Heart left ventricle (tissue), 16 donors: ENCODE results near the gene PRXL2A. TPM values are rescaled to one million over a fixed set of nuclear protein-coding genes. Genes with fewer than 3 reads are reported as not detected.

ENCODE experiments used
- ATAC-seq, 4 donors: fragments of 200-7000 bp; cut with Tn5 transposase; one replicate each; pipeline ENCODE4 v1.9.1; 2020 to 2022; ENCODE audit warnings: moderate library complexity in 4 of 4, mild to moderate bottlenecking in 3 of 4, moderate number of reproducible peaks in 1 of 4
- DNase-seq, 5 donors: peaks; one replicate each; pipeline ENCODE4 v3.0.0-alpha.2; 2020
- H3K27ac ChIP-seq, 12 donors: fragments of 200-600 bp; sonication (generic) in 4 of 12; one replicate each; pipeline versions ENCODE4 v1.5.0 to v1.8.0; 2016 to 2022; ENCODE audit warnings: mild to moderate bottlenecking in 2 of 12
- H3K27me3 ChIP-seq, 9 donors: fragments of 200-600 bp; sonication (generic) in 2 of 9; one replicate each; pipeline versions ENCODE4 v1.5.1 to v1.8.0; 2016 to 2022; ENCODE audit warnings: mild to moderate bottlenecking in 3 of 9
- H3K36me3 ChIP-seq, 9 donors: fragments of 200-600 bp; sonication (generic) in 2 of 9; one replicate each; pipeline versions ENCODE4 v1.5.0 to v1.8.0; 2018 to 2022; ENCODE audit warnings: mild to moderate bottlenecking in 2 of 9
- H3K4me1 ChIP-seq, 12 donors: fragments of 200-600 bp; sonication (generic) in 4 of 12; one replicate each; pipeline versions ENCODE4 v1.5.0 to v1.8.0; 2016 to 2022; ENCODE audit warnings: mild to moderate bottlenecking in 3 of 12
- H3K4me3 ChIP-seq, 12 donors: fragments of 200-600 bp; sonication (generic) in 4 of 12; one replicate each; pipeline versions ENCODE4 v1.5.0 to v1.8.0; 2017 to 2022; ENCODE audit warnings: mild to moderate bottlenecking in 9 of 12, moderate library complexity in 4 of 12
- H3K9me3 ChIP-seq, 12 donors: fragments of 200-600 bp; sonication (generic) in 4 of 12; one replicate each; pipeline versions ENCODE4 v1.5.0 to v1.8.0; 2016 to 2022; ENCODE audit warnings: mild to moderate bottlenecking in 1 of 12
- POLR2A ChIP-seq, 2 donors: fragments of 450-650 bp; IDR thresholded peaks; one replicate each; pipeline ENCODE4 v1.6.1; 2017; ENCODE audit warnings: antibody characterized with exemption in 2 of 2, mild to moderate bottlenecking in 2 of 2, moderate library complexity in 2 of 2
- WGBS, 4 donors: extraction: QIAGEN DNeasy Blood & Tissue Kit in 2 of 4; methylation state at CpG; one replicate each; pipeline versions ENCODE4 v1.1.5 to v1.1.7; 2013 to 2018; 5-methylcytosine and 5-hydroxymethylcytosine counted together
- intact Hi-C, 10 donors: fragments of 100-400 bp; cut with DNase I; formaldehyde crosslinking; loops; one replicate each; pipeline versions ENCODE4 v1.11.1 to v1.14.2; 2022
- polyA plus RNA-seq, 2 donors: library from polyadenylated mRNA; stranded (reverse); fragments of 200-250 nt; gene quantifications; one replicate each; pipeline ENCODE4 v1.2.3, GENCODE V29; 2013
- total RNA-seq, 9 donors: library from RNA; depleted of rRNA in 2 of 9; stranded (reverse); fragments of >200 nt in 2 of 9; fragmentation: NEBNext Ultra II Directional in 3 of 9; extraction: Animal tissue kit (Norgen Biotek cat#: 25700) in 3 of 9; gene quantifications; one replicate each; pipeline versions ENCODE4 v1.1.0 to v1.2.4, GENCODE V29; 2016 to 2023
- TF ChIP-seq, protein P1 (sequence below), 12 donors: fragments of 200-600 bp; sonication (generic) in 4 of 12; IDR thresholded peaks; one replicate each; pipeline versions ENCODE4 v1.5.0 to v1.8.0; 2018 to 2022; ENCODE audit warnings: antibody characterized with exemption in 12 of 12, mild to moderate bottlenecking in 5 of 12
- donor health status: ischemic (EF 13 %, LVEDD 7.1; RV severe dilation, severe dysfunction).
- donor health status: healthy with polysubstance abuse.
- donor health status: DM: no; HTN: yes; CAD: no.
- donor health status: DM: no; HTN: no; CAD: no.
- donor health status: ischemic (EF 25% LVEDD 6.9; RV normal size, moderate dysfunction).
- donor health status: ischemic (EF 25% LVEDD 5.7; RV mildly dilated, moderate dysfunction).
- donor health status: healthy.
- donor health status: DM: yes; HTN: yes; CAD: no.
- donor health status: ischemic (EF 35%, LVEDD 5.7; RV mildly dilated, moderate dysfunction).
- donor health status: nonischemic (EF 11% LVEDD 7.7; RV severe dilation, severe dysfunction).
- donor health status: DM: yes; HTN: yes; CAD: no.
- donor health status: PGD.
- donor health status: ischemic (EF 29% LVEDD 5.4; RV normal size, mild dysfunction).
- donor health status: nonischemic (EF 23%, LVEDD 6.1; RV moderate dilation, normal function).

The PRXL2A gene
- total and polyA plus RNA-seq, 11 donors: 63.9 to 123 (median 78.5) TPM

DNA sequence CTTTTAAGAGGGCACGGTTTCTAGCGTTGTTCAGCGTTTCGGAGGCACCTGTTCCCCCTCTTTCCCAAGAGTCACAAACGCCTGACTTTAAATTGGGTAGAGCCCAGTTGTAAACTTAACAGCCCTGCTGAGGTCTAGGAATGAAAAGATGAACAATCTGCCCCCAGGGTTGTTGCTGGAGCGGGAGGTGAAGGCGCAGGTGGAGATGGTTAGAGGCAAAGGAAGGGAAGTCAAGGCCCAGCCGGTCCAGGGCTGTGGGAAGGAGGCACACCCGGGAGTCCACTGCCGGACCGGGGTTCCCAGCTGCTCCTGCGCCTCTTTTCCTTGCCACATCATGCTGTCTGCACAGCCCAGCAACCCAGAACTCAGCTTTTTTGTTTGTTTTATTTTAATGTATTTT, 770 bp downstream of the PRXL2A start:
- intact Hi-C loops: loop anchor here in 1 of 10 donors (5.0 kb wide), 1 partner anchor 43 kb away; the partner anchor contains the start of gene TSPAN14
- Histone ChIP-seq H3K27me3 (peaks cover 0 to 6% (median 0%) of the 10 kb centered on the region in 9 donors), H3K4me3 (peak overlapping the region; percentile 57 to 94 (median 85)), H3K27ac (peak overlapping the region; percentile 62 to 95 (median 86)), H3K9me3 (no peaks in the 10 kb centered on the region), H3K4me1 (peaks cover 3 to 67% (median 56%) of the 10 kb centered on the region in 12 donors), H3K36me3 (no peaks in the 10 kb centered on the region)
- ATAC-seq (no peak), DNase-seq (no peak)
- WGBS, 4 donors: 24 to 35% (median 30%) methylated on average over 12 of the region's 12 CpGs
- TF ChIP-seq POLR2A (IDR thresholded peaks at IDR 0.05): no peak
- TF ChIP-seq, protein P1, sequence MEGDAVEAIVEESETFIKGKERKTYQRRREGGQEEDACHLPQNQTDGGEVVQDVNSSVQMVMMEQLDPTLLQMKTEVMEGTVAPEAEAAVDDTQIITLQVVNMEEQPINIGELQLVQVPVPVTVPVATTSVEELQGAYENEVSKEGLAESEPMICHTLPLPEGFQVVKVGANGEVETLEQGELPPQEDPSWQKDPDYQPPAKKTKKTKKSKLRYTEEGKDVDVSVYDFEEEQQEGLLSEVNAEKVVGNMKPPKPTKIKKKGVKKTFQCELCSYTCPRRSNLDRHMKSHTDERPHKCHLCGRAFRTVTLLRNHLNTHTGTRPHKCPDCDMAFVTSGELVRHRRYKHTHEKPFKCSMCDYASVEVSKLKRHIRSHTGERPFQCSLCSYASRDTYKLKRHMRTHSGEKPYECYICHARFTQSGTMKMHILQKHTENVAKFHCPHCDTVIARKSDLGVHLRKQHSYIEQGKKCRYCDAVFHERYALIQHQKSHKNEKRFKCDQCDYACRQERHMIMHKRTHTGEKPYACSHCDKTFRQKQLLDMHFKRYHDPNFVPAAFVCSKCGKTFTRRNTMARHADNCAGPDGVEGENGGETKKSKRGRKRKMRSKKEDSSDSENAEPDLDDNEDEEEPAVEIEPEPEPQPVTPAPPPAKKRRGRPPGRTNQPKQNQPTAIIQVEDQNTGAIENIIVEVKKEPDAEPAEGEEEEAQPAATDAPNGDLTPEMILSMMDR (IDR thresholded peaks at IDR 0.05): no peak

- whole genome bisulfite sequencing, 4 donors: 21 to 32% (median 25%) methylated on average over 2 of the region's 2 CpGs
- peak in 3 of 5 donors; percentile 28 to 63 (median 63) for DNase-seq
- ATAC-seq: peak; percentile 51 to 64 (median 58)
Measured at GRCh38 chr10:80410122-80410521, 1.8 kb downstream of the PRXL2A start.

GRCh38 chr10:80410578-80411145, 2.3 kb downstream of the PRXL2A start:
- peak overlapping the region in 3 of 12 donors; percentile 11 to 90 (median 87) for H3K4me3 ChIP-seq
- TF ChIP-seq, protein P1 (IDR thresholded peaks at IDR 0.05): no peak
- no peak for TF ChIP-seq POLR2A (IDR thresholded peaks at IDR 0.05)
- H3K9me3 ChIP-seq: no peaks in the 10 kb centered on the region
- peak overlapping the region in 11 of 12 donors; percentile 4 to 95 (median 62) for H3K27ac ChIP-seq
- intact Hi-C loops: no loop called here
- H3K27me3 ChIP-seq: peaks cover 0 to 6% (median 0%) of the 10 kb centered on the region in 9 donors
- DNase-seq (no peak), ATAC-seq (no peak)
- 53 to 68% (median 59%) methylated on average over 5 of the region's 5 CpGs for WGBS, 4 donors
- H3K4me1 ChIP-seq: peaks cover 3 to 80% (median 70%) of the 10 kb centered on the region in 12 donors
- H3K36me3 ChIP-seq: no peaks in the 10 kb centered on the region

More at GRCh38 chr10:80410122-80410521, 1.8 kb downstream of the PRXL2A start:
- H3K27ac ChIP-seq: peak overlapping the region in 11 of 12 donors; percentile 4 to 95 (median 62)
- H3K4me1 ChIP-seq: peaks cover 3 to 76% (median 66%) of the 10 kb centered on the region in 12 donors
- intact Hi-C loops: no loop called here
- no peak for TF ChIP-seq POLR2A (IDR thresholded peaks at IDR 0.05)
- TF ChIP-seq, protein P1 (IDR thresholded peaks at IDR 0.05): no peak
- peaks cover 0 to 6% (median 0%) of the 10 kb centered on the region in 9 donors for H3K27me3 ChIP-seq
- peak overlapping the region in 4 of 12 donors; percentile 11 to 91 (median 88) for H3K4me3 ChIP-seq
- no peaks in the 10 kb centered on the region for H3K36me3 ChIP-seq
- no peaks in the 10 kb centered on the region for H3K9me3 ChIP-seq

- H3K4me1 ChIP-seq: peaks cover 3 to 86% (median 72%) of the 10 kb centered on the region in 12 donors
- H3K27me3 ChIP-seq: peaks cover 0 to 6% (median 0%) of the 10 kb centered on the region in 9 donors
- no peaks in the 10 kb centered on the region for H3K36me3 ChIP-seq
- 36 to 53% (median 46%) methylated on average over 2 of the region's 2 CpGs for WGBS, 4 donors
- intact Hi-C loops: no loop called here
- no peak for ATAC-seq
- peak overlapping the region in 10 of 12 donors; percentile 0 to 95 (median 56) for H3K27ac ChIP-seq
- DNase-seq: peak in 4 of 5 donors; percentile 36 to 83 (median 62)
- H3K4me3 ChIP-seq: no peak overlapping the region
- no peak for TF ChIP-seq POLR2A (IDR thresholded peaks at IDR 0.05)
- TF ChIP-seq, protein P1 (IDR thresholded peaks at IDR 0.05): no peak
- no peaks in the 10 kb centered on the region for H3K9me3 ChIP-seq
Measured at GRCh38 chr10:80411267-80411668, 2.9 kb downstream of the PRXL2A start.
